GM19438 (cell line): Measurements from ENCODE around the gene AJAP1.

ENCODE experiments used
- ATAC-seq: cut with Tn5 transposase; IDR thresholded peaks from one replicate; pipeline ENCODE4 v1.9.1; 2021; ENCODE audit warnings: low read depth; ENCODE audit not compliant: unreplicated experiment

The AJAP1 gene

GRCh38 chr1:4760088-4760487 lies 105.7 kb downstream of the AJAP1 start:
- no peak for ATAC-seq

DNA sequence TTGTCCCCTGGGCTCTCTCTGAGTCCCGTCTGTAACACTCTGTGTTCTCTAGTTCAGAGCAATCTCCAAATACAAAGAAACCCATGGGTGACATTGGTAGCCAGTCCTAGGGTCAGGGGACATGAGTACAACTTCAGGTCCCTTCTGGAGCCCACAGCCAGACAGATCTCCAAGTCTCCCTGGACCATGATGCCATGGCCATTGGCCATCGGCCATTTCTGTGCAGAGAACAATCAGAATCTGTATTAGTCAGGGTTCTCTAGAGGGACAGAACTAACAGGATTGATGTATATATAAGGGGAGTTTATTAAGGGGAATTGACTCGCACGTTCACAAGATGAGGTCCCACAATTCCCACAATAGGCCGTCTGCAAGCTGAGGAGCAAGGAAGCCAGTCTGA lies 106.9 kb downstream of the AJAP1 start:
- ATAC-seq: no peak

DNA sequence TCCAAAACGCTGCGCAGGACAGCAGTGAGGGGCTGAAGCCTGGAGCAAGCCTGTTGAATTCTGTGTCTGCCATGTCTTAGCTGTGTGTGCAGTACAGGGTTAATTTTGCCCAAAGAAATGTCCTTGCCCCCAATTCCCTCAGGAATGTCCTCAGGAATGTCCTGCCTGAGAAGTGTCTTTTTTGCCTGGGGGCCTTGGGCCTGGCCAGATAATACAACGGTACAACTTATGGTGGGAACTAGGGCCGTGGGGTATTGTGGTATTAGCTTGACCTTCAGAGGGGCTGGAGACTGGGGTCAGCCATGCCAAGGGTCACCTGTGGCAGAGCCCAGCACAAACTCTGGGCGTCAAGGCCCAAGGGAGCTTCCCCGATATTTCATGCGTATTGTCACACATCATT lies 107.7 kb downstream of the AJAP1 start:
- ATAC-seq: no peak

GRCh38 chr1:4767308-4767707 lies 112.9 kb downstream of the AJAP1 start:
- no peak for ATAC-seq

DNA sequence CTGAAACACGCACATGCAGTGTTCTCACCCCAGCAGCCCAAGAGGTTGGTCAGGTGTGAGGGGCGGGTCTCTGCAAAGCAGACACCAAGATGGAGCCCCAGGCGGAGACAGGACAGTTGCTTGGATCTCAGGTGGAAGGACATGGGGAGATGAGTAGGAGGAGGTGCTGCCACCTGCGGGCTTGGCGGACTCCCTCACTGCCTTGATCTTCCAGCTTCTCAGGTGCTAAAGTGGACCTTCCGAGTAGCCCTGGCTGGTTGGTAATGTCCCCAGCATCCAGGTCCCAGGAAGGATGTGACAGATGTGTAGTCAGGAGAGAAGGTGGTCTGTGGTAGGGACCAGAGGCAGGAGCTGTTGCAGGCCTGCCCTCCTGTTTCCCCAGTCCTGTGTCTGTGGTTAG lies 114.1 kb downstream of the AJAP1 start:
- ATAC-seq: no peak

- ATAC-seq: no peak
Observed at GRCh38 chr1:4769516-4770280, 115.3 kb downstream of the AJAP1 start.

DNA sequence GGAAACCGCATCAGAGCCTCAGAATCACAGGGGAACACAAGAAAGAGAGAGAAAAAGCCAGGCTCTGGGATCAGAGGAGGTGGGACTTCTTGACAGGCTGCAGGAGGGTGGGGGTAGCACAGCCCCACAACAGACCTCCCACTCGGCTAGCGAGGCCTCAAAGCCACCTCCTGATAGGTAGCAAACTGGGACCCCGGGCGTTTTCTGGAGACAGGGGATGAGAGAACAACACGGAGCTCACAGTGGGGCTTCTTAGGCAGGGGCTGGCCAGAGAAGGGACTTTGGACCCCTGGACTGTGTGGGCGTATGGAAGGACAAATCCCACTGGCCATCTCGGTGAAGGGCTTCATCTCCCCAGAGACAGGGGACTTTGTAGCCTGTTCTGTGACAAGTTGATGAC lies 116.3 kb downstream of the AJAP1 start:
- no peak for ATAC-seq

GRCh38 chr1:4771267-4771666 lies 116.9 kb downstream of the AJAP1 start:
- ATAC-seq: no peak

- no peak for ATAC-seq
Observed at GRCh38 chr1:4771721-4772120, 117.3 kb downstream of the AJAP1 start.

GRCh38 chr1:4772294-4773010 lies 118.0 kb downstream of the AJAP1 start:
- no peak for ATAC-seq

DNA sequence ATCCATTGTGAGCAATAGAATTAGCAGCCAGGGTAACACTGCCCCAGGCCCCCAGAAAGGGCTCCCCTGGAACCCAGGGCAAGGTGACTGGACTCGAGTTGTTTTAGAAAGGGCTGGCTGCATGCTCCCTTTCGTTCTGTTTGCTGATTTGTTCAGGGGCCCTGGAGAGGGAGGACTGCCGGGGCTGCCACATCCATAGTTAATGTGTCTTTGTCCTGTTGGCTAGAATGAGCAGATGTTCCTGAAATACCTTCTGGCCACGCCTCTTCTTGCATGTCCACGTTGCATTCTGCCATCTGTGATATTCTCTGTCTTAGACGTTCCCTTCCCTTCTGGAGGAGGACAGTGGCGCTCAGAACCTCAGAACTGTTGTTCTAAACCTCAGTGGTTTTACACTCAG lies 118.8 kb downstream of the AJAP1 start:
- ATAC-seq: no peak

DNA sequence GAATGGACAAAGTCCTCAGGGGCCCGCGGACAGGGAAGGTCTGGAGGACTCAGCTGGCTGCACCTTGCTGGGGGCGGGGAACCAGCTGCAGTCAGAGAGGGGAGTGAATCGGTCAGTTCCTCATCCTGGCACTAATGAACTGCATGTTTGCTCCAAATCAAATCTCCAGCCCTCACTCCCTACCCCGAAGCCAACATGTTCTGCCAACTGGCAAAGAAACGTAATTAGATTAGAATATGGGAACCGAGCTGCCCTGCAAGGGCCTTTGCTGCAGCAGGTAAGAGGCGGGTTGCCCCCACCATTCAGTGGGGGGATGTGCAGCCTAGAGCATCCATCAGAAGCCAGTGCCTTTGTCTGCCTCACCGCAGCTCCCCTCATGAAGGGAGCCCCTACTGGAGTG lies 121.1 kb downstream of the AJAP1 start:
- ATAC-seq: no peak

DNA sequence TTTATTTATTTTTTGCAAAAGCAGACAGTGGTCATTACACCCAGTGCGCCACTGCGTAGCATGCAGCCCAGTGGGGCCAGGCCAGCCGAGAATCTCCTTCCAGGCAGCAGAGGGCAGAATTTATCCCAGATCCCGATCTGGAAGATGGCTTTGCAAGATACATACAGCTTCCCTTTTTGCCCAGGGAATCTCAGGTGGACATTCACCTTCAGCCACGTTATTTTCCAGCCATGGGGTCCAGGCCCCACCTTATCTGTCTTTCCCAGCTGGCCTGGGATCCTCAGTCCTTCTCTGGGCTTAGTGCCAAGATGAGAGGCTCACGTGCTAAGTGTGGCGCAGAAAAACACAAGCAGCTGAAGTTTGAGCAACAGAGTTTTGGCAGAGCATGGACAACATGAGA lies 123.6 kb downstream of the AJAP1 start:
- ATAC-seq: no peak

DNA sequence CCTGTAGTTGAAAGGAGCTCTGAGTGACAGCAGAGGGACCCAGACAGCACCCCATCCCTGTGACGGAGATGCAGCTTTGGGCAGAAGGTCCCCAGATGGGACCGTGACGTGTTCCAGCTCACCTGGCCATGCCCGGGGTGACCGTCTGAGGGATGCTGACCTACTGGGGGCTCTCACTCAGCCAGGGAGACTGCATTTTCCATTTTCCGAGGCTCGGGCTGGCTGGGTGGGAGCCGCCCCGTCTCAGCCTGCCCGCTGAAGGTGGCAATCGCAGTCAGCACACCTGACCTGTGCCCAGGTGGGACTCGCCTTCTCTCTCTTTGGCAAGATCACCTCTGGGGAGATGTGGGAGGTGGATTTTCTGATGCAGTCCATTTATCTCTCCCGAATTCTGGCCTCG lies 127.2 kb downstream of the AJAP1 start:
- no peak for ATAC-seq

GRCh38 chr1:4784761-4785160 lies 130.4 kb downstream of the AJAP1 start:
- no peak for ATAC-seq

DNA sequence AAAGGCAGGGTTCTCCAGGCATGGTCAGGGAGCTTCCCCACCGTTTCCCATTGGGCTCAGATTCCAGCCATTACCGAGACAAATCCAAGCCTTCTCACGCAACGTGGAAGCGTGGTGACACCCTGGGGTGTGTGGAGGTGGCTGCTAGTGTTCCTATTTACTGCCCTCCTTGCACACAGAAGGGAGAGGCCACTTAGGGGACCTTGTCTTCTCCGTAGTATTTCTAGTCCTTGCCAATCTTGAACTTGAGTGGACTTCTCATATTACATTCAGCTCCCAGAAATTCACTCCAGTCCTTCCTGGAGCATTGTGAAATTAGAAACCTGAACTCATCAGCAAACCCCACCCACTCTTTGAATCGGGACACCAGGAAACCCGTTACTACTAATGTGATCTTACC lies 131.6 kb downstream of the AJAP1 start:
- ATAC-seq: no peak

- no peak for ATAC-seq
Observed at GRCh38 chr1:4787551-4787950, 133.1 kb downstream of the AJAP1 start.

DNA sequence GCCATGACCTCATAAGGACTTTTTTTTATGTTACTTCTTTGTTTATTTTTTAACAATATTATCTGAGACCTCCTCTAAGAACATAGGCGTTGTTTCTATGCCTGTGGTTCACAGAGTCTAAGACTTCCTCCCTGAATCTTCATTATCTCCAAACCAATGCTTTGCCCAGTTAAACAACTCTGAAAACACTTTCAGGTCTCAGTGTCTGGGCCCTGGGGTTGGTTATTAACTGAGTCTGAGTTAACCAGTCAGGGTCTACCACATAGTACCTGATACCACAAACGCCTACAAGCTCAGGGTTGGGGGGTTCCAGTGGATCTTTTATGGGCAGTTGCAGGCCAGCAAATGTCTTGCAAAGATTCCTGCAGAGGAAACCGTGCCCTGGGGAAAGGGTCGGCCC lies 138.2 kb downstream of the AJAP1 start:
- ATAC-seq: no peak

DNA sequence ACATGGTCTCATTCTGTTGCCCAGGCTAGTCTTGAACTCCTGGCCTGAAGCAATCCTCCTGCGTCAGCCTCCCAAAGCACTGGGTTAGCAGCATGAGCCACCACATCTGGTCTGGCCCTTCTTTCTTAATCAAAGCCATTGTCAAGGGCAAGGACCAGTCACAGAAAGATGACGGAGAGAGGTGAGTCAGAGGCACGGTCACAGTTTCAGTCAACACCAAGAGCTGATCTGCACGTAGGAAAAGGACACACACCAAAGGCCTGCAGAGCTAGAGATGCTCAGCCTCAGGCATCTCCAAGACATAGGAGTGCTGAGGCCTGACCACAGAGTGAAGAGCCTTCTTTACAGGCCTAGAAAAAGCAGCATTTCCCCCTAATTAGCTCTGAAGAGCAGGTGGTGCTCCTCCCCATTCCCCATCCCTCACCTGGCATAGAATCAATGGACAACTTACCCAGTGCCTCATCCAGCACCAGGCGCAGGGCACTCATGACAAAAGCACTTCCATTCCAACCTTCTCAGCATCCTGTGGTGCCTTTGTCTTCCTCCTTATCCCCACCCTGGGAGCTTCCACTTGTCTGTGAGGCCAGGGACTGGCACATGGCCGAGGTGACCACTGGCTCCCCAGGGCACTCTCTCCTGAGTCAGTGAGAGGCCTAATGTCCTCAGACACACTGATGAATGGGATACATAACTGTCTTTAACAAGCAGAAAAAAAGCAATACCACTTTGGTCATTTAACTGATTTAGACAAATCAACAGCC lies 139.8 kb downstream of the AJAP1 start:
- no peak for ATAC-seq

DNA sequence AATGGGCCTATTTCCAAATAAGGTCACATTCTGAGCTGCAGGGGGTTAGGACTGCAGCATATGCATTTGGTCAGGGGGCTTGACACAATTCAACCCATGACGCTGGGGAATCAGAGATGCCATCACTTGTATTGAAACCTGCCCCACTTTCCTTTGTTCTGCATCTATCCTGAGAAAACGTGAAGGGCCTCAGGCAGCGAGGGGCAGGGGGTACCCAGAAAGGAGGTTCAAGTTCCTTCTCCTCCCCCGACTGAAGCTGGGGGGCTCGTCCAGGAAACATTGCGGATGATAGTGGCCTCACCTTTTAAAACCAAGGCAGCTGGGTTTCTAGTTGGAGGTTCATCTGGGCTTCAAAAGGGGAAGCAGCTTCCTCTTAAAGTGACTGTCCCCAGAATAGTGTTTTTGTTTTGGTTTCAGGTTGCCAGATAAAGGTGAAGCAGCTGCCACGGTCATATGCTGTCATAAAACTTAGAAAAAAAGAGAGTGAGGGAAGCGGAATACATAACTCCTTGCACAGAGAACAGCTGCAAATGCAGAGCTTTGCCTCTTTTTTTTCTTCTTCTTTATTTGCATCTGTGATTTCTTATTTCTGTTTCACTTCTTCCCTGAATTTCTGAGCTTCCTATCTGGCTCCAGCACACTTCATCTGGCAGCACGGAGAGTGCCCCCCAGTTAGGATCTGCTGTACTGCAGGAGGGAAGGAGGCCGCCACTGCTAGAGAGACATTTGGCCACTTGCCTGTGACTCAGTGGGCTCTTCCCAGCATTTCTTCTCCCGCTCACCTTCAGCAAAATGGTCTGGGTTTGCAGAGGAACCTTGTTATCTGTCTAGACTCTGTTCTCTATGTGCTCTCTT lies 142.0 kb downstream of the AJAP1 start:
- ATAC-seq: peak; percentile 80

DNA sequence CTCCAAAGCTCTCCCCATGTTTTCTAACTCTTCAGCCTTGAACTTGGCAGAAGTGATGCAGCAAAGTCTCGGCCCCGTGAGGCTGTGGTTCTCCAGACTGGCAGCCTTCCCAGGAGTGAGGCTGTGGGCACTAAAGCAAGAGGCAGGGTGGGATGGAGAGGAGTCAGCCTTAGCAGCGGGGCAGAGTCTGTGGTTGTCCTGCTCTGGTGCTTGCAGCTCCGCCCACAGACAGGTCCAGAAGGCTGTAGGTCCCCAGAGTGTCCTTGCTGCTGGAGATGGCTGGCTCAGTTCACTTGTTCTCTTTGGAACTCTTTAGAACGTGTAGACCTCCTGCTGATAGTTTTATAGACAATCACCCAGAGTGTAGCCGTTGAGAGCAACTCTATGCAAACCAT lies 142.6 kb downstream of the AJAP1 start:
- ATAC-seq: no peak
